MM.1S (cell line): ENCODE measurements around the gene SNW1.
"Not testable (repeated sequence)": the region's sequence is repeated elsewhere in the genome, so short reads cannot be mapped to it uniquely, and the experiment has no call there.

Experiments used
- DNase-seq: peaks from one replicate; pipeline ENCODE4 v3.0.0-alpha.2; 2015
- H2AFZ ChIP-seq: fragments of 300-600 bp; sonication (generic); 2 replicates; pipeline ENCODE4 v1.6.0; 2016; ENCODE audit warnings: antibody characterized with exemption, low read length
- H3F3A ChIP-seq: fragments of 300-600 bp; sonication (generic); 2 replicates; pipeline ENCODE4 v1.6.1; 2016; ENCODE audit warnings: mild to moderate bottlenecking, antibody characterized with exemption, low read length, moderate library complexity, mixed read lengths; ENCODE audit not compliant: insufficient read depth
- H3K27ac ChIP-seq: fragments of 300-600 bp; sonication (generic); 2 replicates; pipeline ENCODE4 v1.5.1; 2016; ENCODE audit warnings: mild to moderate bottlenecking, low read length
- H3K27me3 ChIP-seq: fragments of 300-600 bp; sonication (generic); replicated peaks from 2 replicates; pipeline ENCODE4 v1.6.0; 2016; ENCODE audit warnings: low read length; ENCODE audit not compliant: insufficient read depth
- H3K36me3 ChIP-seq: fragments of 300-600 bp; sonication (generic); replicated peaks from 2 replicates; pipeline ENCODE4 v1.6.1; 2016; ENCODE audit warnings: mild to moderate bottlenecking, low read length, mixed read lengths; ENCODE audit not compliant: insufficient read depth
- H3K4me1 ChIP-seq: fragments of 300-600 bp; sonication (generic); 2 replicates; pipeline ENCODE4 v1.6.1; 2016; ENCODE audit warnings: low read length, mixed read lengths
- H3K4me2 ChIP-seq: fragments of 300-600 bp; sonication (generic); 2 replicates; pipeline ENCODE4 v1.6.0; 2016; ENCODE audit warnings: low read depth, low read length
- H3K4me3 ChIP-seq: fragments of 300-600 bp; sonication (generic); 2 replicates; pipeline ENCODE4 v1.5.1; 2016; ENCODE audit warnings: low read length, mixed read lengths
- H3K79me2 ChIP-seq: fragments of 300-600 bp; sonication (generic); 2 replicates; pipeline ENCODE4 v1.6.1; 2016; ENCODE audit warnings: mixed run types, low read length, mixed read lengths
- H3K9ac ChIP-seq: fragments of 300-600 bp; sonication (generic); 2 replicates; pipeline ENCODE4 v1.6.1; 2016; ENCODE audit warnings: low read length, mixed read lengths
- H3K9me2 ChIP-seq: fragments of 300-600 bp; sonication (generic); replicated peaks from 2 replicates; pipeline ENCODE4 v1.6.1; 2016; ENCODE audit warnings: mild to moderate bottlenecking, low read length, mixed read lengths; ENCODE audit not compliant: insufficient read depth
- H3K9me3 ChIP-seq: fragments of 300-600 bp; sonication (generic); replicated peaks from 2 replicates; pipeline ENCODE4 v1.6.1; 2016; ENCODE audit warnings: mild to moderate bottlenecking, low read length, mixed read lengths; ENCODE audit not compliant: insufficient read depth
- H4K20me1 ChIP-seq: fragments of 300-600 bp; sonication (generic); 2 replicates; pipeline ENCODE4 v1.6.1; 2016; ENCODE audit warnings: mild to moderate bottlenecking, low read length, moderate library complexity, mixed read lengths; ENCODE audit not compliant: insufficient read depth
- EZH2 ChIP-seq: fragments of 300-600 bp; sonication (generic); optimal IDR thresholded peaks from 2 replicates; pipeline ENCODE3; 2017; ENCODE audit warnings: low read depth, mild to moderate bottlenecking, antibody characterized with exemption, low read length, mixed read lengths
- EZH2phosphoT487 ChIP-seq: fragments of 300-600 bp; sonication (generic); IDR thresholded peaks from 2 replicates; pipeline ENCODE4 v1.6.1; 2018; ENCODE audit warnings: antibody characterized with exemption, low read length
- TF ChIP-seq, protein P1 (sequence below): fragments of 300-600 bp; sonication (generic); IDR thresholded peaks from 2 replicates; pipeline ENCODE4 v1.5.1; 2016; ENCODE audit warnings: antibody characterized with exemption, low read length, mixed read lengths

The SNW1 gene

DNA sequence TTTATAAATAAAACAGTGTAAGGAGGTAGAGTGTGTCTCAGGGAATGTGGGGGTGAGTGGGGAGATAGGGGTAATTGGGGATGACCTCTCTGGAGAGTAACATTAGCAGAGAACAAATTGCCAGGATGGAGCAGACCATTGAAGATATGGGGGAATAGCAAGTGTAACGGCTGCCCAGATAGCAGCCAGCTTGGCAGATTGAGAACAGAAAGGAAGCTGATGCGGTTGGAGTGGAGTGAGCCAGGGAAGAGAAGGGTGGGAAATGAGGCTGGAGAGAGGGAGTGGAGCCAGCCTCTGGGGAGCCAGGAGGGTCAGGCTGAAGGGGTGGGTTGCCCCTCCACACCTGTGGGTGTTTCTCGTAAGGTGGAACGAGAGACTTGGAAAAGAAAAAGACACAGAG, 33.4 kb upstream of the SNW1 start:
- no peak overlapping the region for H3K9ac ChIP-seq
- TF ChIP-seq EZH2 (no peak), EZH2phosphoT487 (no peak)
- TF ChIP-seq, protein P1, sequence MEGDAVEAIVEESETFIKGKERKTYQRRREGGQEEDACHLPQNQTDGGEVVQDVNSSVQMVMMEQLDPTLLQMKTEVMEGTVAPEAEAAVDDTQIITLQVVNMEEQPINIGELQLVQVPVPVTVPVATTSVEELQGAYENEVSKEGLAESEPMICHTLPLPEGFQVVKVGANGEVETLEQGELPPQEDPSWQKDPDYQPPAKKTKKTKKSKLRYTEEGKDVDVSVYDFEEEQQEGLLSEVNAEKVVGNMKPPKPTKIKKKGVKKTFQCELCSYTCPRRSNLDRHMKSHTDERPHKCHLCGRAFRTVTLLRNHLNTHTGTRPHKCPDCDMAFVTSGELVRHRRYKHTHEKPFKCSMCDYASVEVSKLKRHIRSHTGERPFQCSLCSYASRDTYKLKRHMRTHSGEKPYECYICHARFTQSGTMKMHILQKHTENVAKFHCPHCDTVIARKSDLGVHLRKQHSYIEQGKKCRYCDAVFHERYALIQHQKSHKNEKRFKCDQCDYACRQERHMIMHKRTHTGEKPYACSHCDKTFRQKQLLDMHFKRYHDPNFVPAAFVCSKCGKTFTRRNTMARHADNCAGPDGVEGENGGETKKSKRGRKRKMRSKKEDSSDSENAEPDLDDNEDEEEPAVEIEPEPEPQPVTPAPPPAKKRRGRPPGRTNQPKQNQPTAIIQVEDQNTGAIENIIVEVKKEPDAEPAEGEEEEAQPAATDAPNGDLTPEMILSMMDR: no peak
- no peaks in the 10 kb centered on the region for H3K36me3 ChIP-seq
- H3F3A ChIP-seq: no peaks in the 10 kb centered on the region
- no peak overlapping the region for H3K27ac ChIP-seq
- H3K4me3 ChIP-seq: no peak overlapping the region
- no peaks in the 10 kb centered on the region for H3K9me2 ChIP-seq
- no peak for DNase-seq
- H3K27me3 ChIP-seq: no peaks in the 10 kb centered on the region
- H2AFZ ChIP-seq: no peak overlapping the region
- no peaks in the 10 kb centered on the region for H3K79me2 ChIP-seq
- peaks cover 14% of the 10 kb centered on the region; the same call in 1 of the 2 replicates for H3K4me1 ChIP-seq
- no peaks in the 10 kb centered on the region for H3K9me3 ChIP-seq
- H4K20me1 ChIP-seq: no peaks in the 10 kb centered on the region
- H3K4me2 ChIP-seq: no peak overlapping the region

DNA sequence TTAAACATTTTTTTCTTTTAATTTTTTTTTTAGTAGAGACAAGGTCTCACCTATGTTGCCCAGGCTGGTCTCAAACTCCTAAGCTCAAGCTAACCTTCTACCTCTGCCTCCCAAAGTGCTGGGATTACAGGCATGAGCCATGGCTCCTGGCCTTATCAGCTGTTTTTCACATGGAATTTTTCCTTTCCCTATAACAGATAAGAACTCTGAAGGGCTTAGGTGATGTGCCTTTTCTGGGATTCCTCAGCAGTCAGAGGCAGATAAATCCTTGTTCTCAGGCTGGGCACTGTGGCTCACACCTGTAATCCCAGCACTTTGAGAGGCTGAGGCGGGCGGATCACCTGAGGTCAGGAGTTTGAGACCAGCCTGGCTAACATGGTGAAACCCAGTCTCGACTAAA, 32.3 kb upstream of the SNW1 start:
- not testable (repeated sequence) for DNase-seq, H3K9me2 ChIP-seq, H3K9ac ChIP-seq, H3K9me3 ChIP-seq, H3K27ac ChIP-seq, H3K79me2 ChIP-seq, H3K4me2 ChIP-seq, H3F3A ChIP-seq, H3K4me3 ChIP-seq, H3K36me3 ChIP-seq, H2AFZ ChIP-seq, H3K27me3 ChIP-seq, H4K20me1 ChIP-seq
- peaks cover 14% of the 10 kb centered on the region; the same call in 1 of the 2 replicates for H3K4me1 ChIP-seq

DNA sequence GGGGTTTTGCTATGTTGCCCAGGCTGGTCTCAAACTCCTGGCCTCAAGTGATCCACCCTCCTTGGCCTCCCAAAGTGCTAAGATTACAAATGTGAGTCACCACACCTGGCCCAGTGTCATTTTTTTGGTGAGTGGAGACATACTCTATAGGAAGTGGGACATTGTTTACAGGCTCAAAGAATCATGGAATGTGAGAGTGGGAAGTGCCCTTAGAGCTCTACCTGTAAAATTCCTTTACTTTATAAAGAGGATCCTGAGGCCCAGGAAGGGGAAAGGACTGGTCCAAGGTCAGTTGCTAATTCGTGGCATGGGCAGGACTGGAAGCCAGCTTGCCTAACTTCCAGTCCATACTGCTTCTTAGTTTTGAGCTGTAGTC, 30.3 kb upstream of the SNW1 start:
- H3K4me2 ChIP-seq: no peak overlapping the region

DNA sequence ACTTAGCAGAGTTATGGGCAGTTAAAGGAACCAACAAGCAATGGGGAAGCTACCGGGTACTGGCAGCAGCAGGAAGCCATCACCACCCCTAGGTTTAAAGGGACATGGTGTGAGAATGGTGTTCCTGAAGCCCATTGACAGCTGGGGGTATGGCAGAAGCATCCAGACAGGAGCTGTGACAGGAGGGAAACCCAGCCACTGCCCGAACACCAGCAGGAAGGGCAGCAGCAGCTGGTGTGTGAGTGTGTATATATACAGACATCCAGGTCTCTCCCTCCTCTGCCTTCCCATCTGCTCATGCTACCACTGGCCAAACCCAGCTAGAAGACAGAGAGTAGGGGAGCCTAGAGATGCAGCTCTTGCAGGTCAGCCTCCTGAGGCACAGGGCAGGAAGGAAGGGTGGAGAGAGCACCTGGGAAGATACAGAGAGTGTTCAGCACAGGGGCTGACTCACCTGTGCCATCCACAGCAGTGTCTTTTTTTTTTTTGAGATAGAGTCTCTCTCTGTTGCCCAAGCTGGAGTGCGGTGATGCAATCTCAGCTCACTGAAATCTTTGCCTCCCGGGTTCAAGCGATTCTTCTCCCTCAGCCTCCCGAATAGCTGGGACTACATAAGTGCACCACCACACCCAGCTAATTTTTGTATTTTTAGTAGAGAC, 29.7 kb upstream of the SNW1 start:
- TF ChIP-seq, protein P1: no peak
- no peak for TF ChIP-seq EZH2
- TF ChIP-seq EZH2phosphoT487: no peak
- Histone ChIP-seq H3K36me3 (no peaks in the 10 kb centered on the region), H3K27me3 (no peaks in the 10 kb centered on the region), H3K9me3 (no peaks in the 10 kb centered on the region), H3K27ac (no peak overlapping the region), H2AFZ (no peak overlapping the region), H3K4me3 (no peak overlapping the region), H3K4me2 (no peak overlapping the region), H3F3A (no peaks in the 10 kb centered on the region), H3K79me2 (no peaks in the 10 kb centered on the region), H3K4me1 (0 out of 2 replicates have a peak, but pooled peaks cover 4% of the 10 kb centered on the region), H3K9ac (no peak overlapping the region), H4K20me1 (no peaks in the 10 kb centered on the region), H3K9me2 (no peaks in the 10 kb centered on the region)
- no peak for DNase-seq

More for the DNA sequence above, 30.3 kb upstream of the SNW1 start:
- no peaks in the 10 kb centered on the region for H3K79me2 ChIP-seq
- H3K4me3 ChIP-seq: no peak overlapping the region
- H3K27ac ChIP-seq: no peak overlapping the region
- H2AFZ ChIP-seq: no peak overlapping the region
- H3K9me3 ChIP-seq: no peaks in the 10 kb centered on the region
- H3K9me2 ChIP-seq: no peaks in the 10 kb centered on the region
- no peak overlapping the region for H3K9ac ChIP-seq
- no peaks in the 10 kb centered on the region for H3K27me3 ChIP-seq
- no peaks in the 10 kb centered on the region for H3K36me3 ChIP-seq
- TF ChIP-seq, protein P1: no peak
- TF ChIP-seq EZH2: no peak
- TF ChIP-seq EZH2phosphoT487: no peak
- no peaks in the 10 kb centered on the region for H3F3A ChIP-seq
- no peak for DNase-seq
- no peaks in the 10 kb centered on the region for H4K20me1 ChIP-seq
- 0 out of 2 replicates have a peak, but pooled peaks cover 4% of the 10 kb centered on the region for H3K4me1 ChIP-seq
